ENCODE data around the gene PRM3. TPM values are rescaled to one million over a fixed set of nuclear protein-coding genes. Genes with fewer than 3 reads are reported as not detected.
A peak's percentile ranks its signal among the peaks of the same experiment; 100 is the strongest.

The PRM3 gene
- total RNA-seq, 2 donors from 2014 or later = not detected

DNA sequence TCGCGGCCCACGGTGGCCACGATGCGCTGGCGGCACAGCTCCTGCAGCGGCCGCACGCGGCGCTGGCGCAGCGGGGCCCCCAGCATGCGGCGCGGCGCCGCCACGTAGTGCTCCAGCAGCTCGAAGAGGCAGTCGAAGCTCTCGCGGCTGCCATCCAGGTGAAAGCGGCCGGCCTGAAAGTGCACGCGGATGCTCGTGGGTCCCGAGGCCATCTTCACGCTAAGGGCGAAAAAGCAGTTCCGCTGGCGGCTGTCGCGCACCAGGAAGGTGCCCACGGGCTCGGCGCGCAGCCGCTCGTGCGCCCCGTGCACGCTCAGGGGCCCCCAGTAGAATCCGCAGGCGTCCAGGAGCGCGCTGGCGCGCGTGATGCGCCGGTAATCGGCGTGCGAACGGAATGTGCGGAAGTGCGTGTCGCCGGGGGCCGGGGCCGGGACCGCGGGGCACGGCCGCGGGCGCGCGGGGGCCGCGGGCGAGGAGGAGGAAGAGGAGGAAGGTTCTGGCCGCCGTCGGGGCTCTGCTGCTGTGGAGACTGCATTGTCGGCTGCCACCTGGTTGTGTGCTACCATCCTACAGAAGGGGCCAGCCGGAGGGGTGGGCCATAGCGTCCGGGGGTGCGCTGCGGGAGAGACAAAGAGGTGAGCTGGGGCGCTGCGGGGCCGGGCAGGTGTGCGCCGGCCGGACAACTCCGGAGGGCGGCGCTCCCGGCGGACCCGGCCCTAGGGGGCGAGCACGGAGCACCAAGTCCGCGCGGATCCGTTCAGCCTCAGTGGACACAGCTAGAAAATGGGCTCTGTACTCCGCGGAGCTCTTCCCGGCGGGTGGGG lies 18.3 kb downstream of the PRM3 start:
- H3K9me3 Mint-ChIP-seq = no peaks in the 10 kb centered on the region
- peaks cover 20 to 30% of the 10 kb centered on the region in 2 donors for H3K36me3 Mint-ChIP-seq (ENCODE audit: insufficient read depth in 2 of 2)
- H3K4me1 Mint-ChIP-seq (ENCODE audit: low read depth) = peaks cover 69% of the 10 kb centered on the region
- H3K4me3 Mint-ChIP-seq = peak overlapping the region; percentile 85 to 99
- peak overlapping the region; percentile 91 for H3K27ac Mint-ChIP-seq
- ATAC-seq (replicated peaks in 1 of 2) (no peak), DNase-seq (peak; percentile 66 to 70)
- peaks cover 1% of the 10 kb centered on the region for H3K27me3 Mint-ChIP-seq (ENCODE audit: low read depth)

DNA sequence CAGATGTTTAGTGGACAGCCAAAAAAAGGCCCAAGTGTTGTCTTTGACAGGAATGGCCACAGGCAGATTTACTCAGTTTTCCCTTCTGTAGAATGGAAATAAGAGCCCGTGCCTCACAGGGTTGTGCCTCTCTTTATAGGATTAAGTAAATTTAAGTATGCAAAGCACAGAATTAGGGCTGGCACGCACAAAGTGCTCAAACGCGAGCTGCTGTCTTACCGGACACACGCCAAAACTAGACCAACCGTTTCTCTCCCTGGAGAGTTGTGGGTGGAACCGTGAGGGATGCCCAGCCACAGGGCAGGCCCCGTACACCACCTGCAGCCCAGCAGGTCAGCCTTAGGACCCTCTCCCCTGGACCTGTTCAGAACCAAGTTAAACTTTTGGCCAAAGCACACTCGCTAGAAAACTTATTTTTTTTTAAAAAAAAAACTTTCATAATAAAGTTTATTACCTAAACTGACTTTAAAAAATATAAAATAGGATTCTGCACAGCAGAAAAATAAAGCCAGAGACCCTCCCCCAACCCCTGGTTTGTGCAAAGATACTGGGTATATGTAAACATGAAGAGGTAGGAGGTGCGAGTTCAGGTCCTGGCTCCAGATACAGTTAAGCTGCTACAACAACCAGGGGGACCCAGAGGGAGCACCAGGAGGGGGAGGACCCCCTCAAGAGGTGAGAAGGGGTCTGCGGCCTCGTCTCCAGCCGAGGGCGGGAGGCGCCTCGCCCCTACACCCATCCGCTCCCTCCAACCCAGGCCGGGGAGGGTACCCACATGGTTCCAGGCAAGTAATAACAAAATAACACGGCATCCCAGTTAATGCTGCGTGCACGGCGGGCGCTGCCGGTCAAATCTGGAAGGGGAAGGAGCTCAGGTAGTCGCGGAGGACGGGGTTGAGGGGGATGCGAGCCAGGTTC lies 19.2 kb downstream of the PRM3 start:
- peak overlapping the region; percentile 85 to 99 for H3K4me3 Mint-ChIP-seq
- peaks cover 63% of the 10 kb centered on the region for H3K4me1 Mint-ChIP-seq (ENCODE audit: low read depth)
- H3K27ac Mint-ChIP-seq = peak overlapping the region; percentile 100
- H3K36me3 Mint-ChIP-seq (ENCODE audit: insufficient read depth in 2 of 2) = peaks cover 20 to 30% of the 10 kb centered on the region in 2 donors
- peak; percentile 39 to 43 for DNase-seq
- no peaks in the 10 kb centered on the region for H3K9me3 Mint-ChIP-seq
- no peak for ATAC-seq (replicated peaks in 1 of 2)
- H3K27me3 Mint-ChIP-seq (ENCODE audit: low read depth) = no peaks in the 10 kb centered on the region

DNA sequence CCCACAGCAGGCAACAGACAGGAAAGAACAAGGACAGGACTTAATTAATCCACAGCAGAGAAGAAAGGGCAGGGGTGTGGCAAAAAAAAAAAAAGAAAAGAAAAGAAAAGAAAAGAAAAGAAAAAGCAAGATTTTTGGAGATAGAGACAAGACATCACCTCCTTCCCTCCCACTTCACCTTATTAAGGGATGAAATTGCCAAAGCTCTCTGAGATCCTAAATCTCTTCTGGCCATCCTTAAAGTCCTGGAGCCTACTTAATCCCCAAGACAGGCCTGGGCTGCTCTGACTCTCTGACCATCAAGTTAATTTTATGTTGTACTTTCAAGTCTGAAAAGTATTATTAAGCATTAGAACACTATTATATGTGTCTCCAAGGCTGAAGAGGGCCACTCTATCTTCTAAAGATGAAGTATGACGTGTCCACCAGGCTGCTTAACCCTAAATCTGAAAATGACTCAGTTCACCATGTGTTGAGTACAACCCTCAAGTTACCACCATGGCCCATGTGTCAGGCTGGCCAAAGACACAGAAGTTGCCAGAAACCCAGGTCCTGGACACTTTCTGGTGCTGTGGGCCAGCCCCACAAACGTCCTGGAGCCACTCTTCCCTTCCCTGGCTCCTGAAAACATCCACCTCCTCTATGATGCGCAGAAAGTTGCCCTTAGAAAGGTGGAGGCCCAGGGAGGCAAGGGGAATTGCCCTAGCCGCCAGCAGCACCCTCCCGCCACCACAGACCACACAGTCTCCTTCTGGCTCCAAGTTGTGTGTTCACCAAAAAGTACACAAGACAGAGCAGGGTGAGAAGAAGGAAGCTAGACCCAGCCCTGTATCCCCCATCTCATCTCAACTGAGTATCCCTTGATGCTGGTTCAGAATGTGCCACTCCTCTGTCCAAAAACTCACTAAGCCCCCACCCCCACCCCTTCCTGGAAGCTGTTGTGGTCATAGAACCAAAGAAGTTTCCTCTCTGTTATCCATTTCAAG lies 20.1 kb downstream of the PRM3 start:
- H3K9me3 Mint-ChIP-seq = no peaks in the 10 kb centered on the region
- peaks cover 63% of the 10 kb centered on the region for H3K4me1 Mint-ChIP-seq (ENCODE audit: low read depth)
- peak overlapping the region; percentile 85 to 99 for H3K4me3 Mint-ChIP-seq
- DNase-seq = peak; percentile 73 to 83
- peak; percentile 30 to 40 for ATAC-seq (replicated peaks in 1 of 2)
- H3K27me3 Mint-ChIP-seq (ENCODE audit: low read depth) = no peaks in the 10 kb centered on the region
- H3K36me3 Mint-ChIP-seq (ENCODE audit: insufficient read depth in 2 of 2) = peaks cover 20 to 30% of the 10 kb centered on the region in 2 donors
- H3K27ac Mint-ChIP-seq = peak overlapping the region; percentile 100

DNA sequence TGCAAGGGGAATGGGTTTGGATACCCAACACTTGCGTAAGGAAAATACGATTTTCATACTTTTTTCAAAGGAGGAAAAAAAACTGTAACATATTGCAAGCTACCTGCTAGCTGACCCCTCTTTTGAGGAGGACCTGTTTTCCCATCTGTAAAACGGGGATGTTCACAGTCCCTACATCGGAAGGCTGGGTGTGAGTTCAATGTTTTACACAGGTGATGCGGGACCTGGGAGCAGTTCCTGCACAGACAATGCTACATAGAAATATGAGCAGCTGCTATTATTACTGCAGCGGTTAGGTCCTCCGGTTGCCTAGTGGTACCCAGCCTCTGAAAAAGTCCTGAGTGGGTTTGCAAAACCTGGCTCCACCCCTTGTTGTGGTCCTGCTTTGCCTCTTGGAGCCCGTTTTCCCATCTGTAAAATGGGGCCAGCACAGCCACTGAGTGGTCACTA lies 20.9 kb downstream of the PRM3 start:
- peaks cover 21 to 34% of the 10 kb centered on the region in 2 donors for H3K36me3 Mint-ChIP-seq (ENCODE audit: insufficient read depth in 2 of 2)
- H3K4me3 Mint-ChIP-seq = peak overlapping the region; percentile 85 to 99
- H3K27ac Mint-ChIP-seq = peak overlapping the region; percentile 100
- ATAC-seq (replicated peaks in 1 of 2) (no peak), DNase-seq (peak; percentile 45 to 51)
- peaks cover 63% of the 10 kb centered on the region for H3K4me1 Mint-ChIP-seq (ENCODE audit: low read depth)
- H3K9me3 Mint-ChIP-seq = peaks cover 0 to 1% of the 10 kb centered on the region in 2 donors
- no peaks in the 10 kb centered on the region for H3K27me3 Mint-ChIP-seq (ENCODE audit: low read depth)

DNA sequence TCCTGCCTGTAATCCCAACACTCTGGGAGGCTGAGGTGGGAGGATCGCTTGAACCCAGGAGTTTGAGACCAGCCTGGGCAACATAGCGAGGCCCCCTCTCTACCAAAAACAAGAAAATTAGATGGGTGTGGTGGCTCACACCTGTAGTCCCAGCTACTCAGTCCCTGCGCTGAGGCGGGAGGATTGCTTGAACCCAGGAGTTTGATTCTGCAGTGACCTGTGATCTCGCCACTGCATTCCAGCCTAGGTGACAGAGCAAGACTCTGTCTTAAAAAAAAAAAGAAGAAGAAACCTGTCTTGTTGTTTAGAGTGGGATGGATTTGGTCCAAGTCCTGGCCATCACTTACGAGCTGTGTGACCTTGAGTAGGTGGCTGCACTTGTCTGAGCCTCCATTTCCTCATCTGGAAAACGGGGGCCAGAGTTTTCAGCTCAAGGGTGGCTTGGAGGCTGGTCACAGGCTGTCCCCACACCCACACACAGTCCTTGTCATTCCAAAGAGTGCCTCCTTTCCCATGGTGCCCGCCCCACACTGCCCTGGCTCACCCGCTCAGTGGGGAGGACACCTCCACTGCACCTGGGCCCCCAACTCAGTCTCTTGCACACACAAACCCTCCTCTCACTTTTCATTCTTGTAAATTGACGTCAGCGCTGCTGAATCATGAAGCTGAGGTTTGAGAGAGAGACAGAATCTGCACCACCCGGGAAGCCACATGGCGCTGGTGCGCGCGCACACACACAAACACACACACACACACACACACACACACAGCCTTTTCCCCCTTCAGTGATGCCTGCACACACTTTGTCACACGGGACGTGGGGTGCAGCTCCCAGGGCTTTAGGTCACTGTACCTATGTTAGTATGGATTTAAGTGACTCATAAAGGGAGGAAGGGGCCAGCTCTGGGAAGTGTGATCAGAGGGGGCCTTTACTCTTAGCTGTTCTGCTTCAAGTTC lies 21.6 kb downstream of the PRM3 start:
- H3K4me1 Mint-ChIP-seq (ENCODE audit: low read depth) = peaks cover 63% of the 10 kb centered on the region
- H3K27me3 Mint-ChIP-seq (ENCODE audit: low read depth) = no peaks in the 10 kb centered on the region
- DNase-seq = peak; percentile 88 to 91
- peak overlapping the region; percentile 100 for H3K27ac Mint-ChIP-seq
- peaks cover 0 to 1% of the 10 kb centered on the region in 2 donors for H3K9me3 Mint-ChIP-seq
- peaks cover 19 to 38% of the 10 kb centered on the region in 2 donors for H3K36me3 Mint-ChIP-seq (ENCODE audit: insufficient read depth in 2 of 2)
- peak overlapping the region; percentile 85 to 99 for H3K4me3 Mint-ChIP-seq
- peak; percentile 37 to 49 for ATAC-seq (replicated peaks in 1 of 2)

DNA sequence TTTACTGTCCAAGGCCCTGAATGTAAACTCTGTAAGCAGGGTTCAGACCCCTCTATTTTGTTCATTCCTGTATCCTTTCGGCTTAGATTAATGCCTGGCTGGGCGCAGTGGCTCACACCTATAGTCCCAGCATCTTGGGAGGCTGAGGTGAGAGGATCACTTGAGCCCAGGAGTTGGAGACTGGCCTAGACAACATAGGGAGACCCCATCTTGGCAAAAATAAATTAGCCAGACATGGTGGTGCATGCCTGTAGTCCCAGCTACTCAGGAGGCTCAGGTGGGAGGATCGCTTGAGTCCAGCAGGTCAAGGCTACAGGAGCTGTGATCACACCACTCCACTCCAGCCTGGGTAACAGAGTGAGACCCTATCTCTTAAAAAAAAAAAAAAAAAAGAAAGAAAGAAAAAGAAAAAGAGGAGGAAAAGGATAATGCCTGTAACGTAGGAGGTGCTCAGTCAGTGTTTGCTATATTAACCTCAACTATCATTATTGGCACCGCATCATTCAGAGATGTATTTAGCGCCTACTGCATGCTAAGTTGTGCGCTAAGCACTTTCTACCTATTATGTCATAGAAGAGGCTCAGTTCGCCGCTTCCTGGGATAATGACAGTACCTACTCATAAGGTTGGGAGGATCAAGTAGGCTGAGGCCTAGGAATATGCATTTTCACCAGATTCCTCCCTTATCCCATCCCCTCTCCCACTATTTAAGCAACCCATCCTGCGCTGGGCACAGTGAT lies 22.5 kb downstream of the PRM3 start:
- Mint-ChIP-seq H3K27ac (peak overlapping the region; percentile 100), H3K36me3 (ENCODE audit: insufficient read depth in 2 of 2) (peaks cover 17 to 35% of the 10 kb centered on the region in 2 donors), H3K9me3 (peaks cover 0 to 1% of the 10 kb centered on the region in 2 donors), H3K4me1 (ENCODE audit: low read depth) (peaks cover 70% of the 10 kb centered on the region), H3K4me3 (peak overlapping the region; percentile 85 to 99), H3K27me3 (ENCODE audit: low read depth) (no peaks in the 10 kb centered on the region)
- ATAC-seq (replicated peaks in 1 of 2) (no peak), DNase-seq (no peak)

DNA sequence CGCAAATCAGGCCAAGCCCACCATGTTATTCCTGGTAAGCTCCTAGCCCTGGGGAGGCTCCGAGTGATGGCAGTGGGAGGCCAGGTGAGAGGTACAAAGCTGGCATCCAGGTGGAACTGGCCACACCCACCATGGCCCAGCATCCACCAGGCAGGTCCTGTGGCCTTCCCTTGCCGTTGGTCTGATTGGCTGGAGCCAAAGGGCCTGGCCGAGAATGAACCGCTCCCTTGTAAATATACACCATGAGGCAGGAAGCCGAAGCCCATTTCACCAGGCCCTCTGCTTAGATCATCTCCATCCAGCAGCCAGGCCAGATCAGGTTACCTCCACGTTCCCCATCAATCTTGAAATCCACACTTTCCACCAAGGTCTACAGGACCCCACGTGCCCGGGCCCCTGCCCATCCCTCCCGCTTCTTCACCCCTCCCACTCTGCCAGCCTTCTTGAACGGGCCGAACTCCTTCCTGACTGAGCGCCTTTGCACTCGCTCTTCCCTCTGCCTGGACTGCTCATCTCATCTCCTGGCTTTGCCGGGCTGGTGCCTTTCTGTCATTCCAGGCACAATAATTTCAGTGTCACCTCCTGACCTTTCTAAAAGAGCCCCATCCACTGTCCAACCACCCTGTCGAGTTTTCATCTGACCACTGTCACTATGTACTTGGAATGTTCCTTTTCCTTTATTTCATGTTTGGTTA lies 23.2 kb downstream of the PRM3 start:
- no peak for DNase-seq
- Mint-ChIP-seq H3K36me3 (ENCODE audit: insufficient read depth in 2 of 2) (peaks cover 17 to 34% of the 10 kb centered on the region in 2 donors), H3K4me3 (peak overlapping the region; percentile 36 to 85), H3K9me3 (peaks cover 0 to 1% of the 10 kb centered on the region in 2 donors), H3K4me1 (ENCODE audit: low read depth) (peaks cover 77% of the 10 kb centered on the region), H3K27ac (peak overlapping the region; percentile 100), H3K27me3 (ENCODE audit: low read depth) (no peaks in the 10 kb centered on the region)
- ATAC-seq (replicated peaks in 1 of 2) = no peak

DNA sequence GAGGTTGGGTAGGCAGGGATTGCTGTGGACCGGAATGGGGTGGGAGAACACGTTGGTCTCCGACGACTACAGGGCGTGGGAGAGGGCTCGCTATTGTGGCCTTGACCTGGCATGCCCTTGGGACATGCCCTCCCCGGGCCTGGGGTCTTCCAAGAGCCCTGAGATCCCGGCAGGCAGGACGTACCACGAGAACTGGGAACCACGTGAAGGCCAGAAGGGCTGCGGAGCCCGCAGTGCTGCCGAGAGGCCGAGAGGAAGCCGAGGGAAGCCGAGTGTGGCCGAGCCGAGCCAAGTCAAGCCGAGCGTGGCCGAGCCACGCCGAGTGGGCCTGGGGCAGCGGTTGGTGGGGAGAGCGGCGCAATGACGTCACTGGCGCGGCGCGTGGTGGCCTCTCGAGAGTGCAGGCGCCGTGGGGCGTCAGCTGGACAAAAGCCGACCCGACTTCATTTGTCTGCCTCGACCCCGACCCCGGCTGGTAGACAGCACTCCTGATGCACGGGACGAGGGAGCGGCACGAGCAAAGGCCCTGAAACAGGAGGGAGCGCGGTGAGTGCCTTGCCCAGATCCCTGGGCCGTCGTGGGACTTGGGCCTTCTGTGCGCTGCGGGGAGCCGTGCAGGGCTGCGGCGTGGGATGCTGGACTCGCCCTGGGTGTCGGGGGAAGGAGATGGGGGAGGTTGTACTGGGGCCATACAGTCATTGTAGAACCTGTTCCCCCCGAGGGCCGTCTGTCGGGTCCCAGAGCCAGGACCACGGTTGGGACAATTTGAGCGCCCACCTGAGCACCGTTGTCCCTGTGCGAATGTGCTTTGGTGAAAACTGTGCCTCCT lies 24.0 kb downstream of the PRM3 start:
- H3K27ac Mint-ChIP-seq = peak overlapping the region; percentile 85
- peaks cover 15 to 32% of the 10 kb centered on the region in 2 donors for H3K36me3 Mint-ChIP-seq (ENCODE audit: insufficient read depth in 2 of 2)
- H3K4me3 Mint-ChIP-seq = no peak overlapping the region
- peaks cover 0 to 1% of the 10 kb centered on the region in 2 donors for H3K9me3 Mint-ChIP-seq
- ATAC-seq (replicated peaks in 1 of 2) = no peak
- H3K4me1 Mint-ChIP-seq (ENCODE audit: low read depth) = peaks cover 81% of the 10 kb centered on the region
- DNase-seq = no peak
- H3K27me3 Mint-ChIP-seq (ENCODE audit: low read depth) = no peaks in the 10 kb centered on the region

DNA sequence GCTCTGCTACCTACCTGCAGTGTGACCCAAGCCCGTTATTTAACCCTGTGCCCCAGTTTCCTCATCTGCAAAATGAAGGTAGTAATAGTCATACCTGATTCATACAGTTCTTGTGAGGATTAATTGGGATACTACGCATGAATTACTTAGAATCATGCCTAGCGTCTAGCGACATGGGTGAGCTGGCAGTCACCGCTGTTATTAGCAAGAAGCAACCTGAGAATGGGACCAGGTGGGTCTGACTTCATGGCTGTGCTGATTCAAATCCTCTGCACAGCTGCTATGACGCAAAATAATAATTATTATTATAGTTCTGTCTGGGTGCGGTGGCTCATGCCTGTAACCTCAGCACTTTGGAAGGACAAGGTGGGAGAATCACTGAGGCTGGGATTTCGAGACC lies 25.3 kb downstream of the PRM3 start:
- peak overlapping the region; percentile 93 for H3K27ac Mint-ChIP-seq
- H3K9me3 Mint-ChIP-seq = peaks cover 0 to 1% of the 10 kb centered on the region in 2 donors
- DNase-seq (no peak), ATAC-seq (replicated peaks in 1 of 2) (no peak)
- peaks cover 6 to 20% of the 10 kb centered on the region in 2 donors for H3K36me3 Mint-ChIP-seq (ENCODE audit: insufficient read depth in 2 of 2)
- H3K4me3 Mint-ChIP-seq = peak overlapping the region in 1 of 2 donors; percentile 34
- H3K4me1 Mint-ChIP-seq (ENCODE audit: low read depth) = peaks cover 76% of the 10 kb centered on the region
- no peaks in the 10 kb centered on the region for H3K27me3 Mint-ChIP-seq (ENCODE audit: low read depth)

DNA sequence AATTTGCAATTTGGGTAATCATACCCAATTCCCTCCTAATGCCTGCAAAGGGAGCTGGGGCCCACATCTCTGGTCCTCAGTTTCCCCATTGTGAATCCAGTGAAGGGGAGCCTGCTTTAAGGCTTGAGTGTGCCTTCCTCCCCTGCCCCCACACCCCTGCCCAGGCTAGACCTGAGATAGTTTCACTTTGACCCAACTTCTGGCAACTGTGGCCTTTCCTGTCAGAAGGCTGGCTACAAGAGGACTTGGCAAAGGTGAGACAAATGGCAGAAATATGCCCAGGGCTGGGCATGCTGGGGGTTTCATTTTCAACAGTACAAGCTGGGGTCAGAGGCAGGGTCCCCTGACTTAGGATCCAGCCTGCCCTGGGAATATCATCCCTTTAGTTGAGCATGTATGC lies 27.4 kb downstream of the PRM3 start:
- Mint-ChIP-seq H3K4me3 (no peak overlapping the region), H3K27ac (peak overlapping the region; percentile 93), H3K4me1 (ENCODE audit: low read depth) (peaks cover 55% of the 10 kb centered on the region), H3K9me3 (peaks cover 0 to 1% of the 10 kb centered on the region in 2 donors), H3K36me3 (ENCODE audit: insufficient read depth in 2 of 2) (peaks cover 1 to 11% of the 10 kb centered on the region in 2 donors), H3K27me3 (ENCODE audit: low read depth) (no peaks in the 10 kb centered on the region)
- DNase-seq = peak; percentile 54 to 68
- peak; percentile 41 to 55 for ATAC-seq (replicated peaks in 1 of 2)

All from activated T-cell treated with anti-CD3 and anti-CD28 coated beads, Interleukin-2, amount 50 U/mL, for 72 hours (primary cell).